ENCODE data around the gene MAPRE2.

- TF ChIP-seq, protein P1, sequence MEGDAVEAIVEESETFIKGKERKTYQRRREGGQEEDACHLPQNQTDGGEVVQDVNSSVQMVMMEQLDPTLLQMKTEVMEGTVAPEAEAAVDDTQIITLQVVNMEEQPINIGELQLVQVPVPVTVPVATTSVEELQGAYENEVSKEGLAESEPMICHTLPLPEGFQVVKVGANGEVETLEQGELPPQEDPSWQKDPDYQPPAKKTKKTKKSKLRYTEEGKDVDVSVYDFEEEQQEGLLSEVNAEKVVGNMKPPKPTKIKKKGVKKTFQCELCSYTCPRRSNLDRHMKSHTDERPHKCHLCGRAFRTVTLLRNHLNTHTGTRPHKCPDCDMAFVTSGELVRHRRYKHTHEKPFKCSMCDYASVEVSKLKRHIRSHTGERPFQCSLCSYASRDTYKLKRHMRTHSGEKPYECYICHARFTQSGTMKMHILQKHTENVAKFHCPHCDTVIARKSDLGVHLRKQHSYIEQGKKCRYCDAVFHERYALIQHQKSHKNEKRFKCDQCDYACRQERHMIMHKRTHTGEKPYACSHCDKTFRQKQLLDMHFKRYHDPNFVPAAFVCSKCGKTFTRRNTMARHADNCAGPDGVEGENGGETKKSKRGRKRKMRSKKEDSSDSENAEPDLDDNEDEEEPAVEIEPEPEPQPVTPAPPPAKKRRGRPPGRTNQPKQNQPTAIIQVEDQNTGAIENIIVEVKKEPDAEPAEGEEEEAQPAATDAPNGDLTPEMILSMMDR (IDR thresholded peaks at IDR 0.05; ENCODE audit: low read depth, low read length), result no peak
- no peak for TF ChIP-seq EZH2phosphoT487 (IDR thresholded peaks at IDR 0.05; ENCODE audit: low read depth)
These were observed 18.7 kb upstream of the MAPRE2 start for GRCh38 chr18:35022426-35023001.
